ENCODE data around the gene ADARB2. TPM values are rescaled to one million over a fixed set of nuclear protein-coding genes. Genes with fewer than 3 reads are reported as not detected.
"Not testable (repeated sequence)": the region's sequence is repeated elsewhere in the genome, so short reads cannot be mapped to it uniquely, and the experiment has no call there.

ADARB2 gene
- total RNA-seq, 4 donors from 2014 or later, result 0.13 to 6.1 (median 0.57) TPM

DNA sequence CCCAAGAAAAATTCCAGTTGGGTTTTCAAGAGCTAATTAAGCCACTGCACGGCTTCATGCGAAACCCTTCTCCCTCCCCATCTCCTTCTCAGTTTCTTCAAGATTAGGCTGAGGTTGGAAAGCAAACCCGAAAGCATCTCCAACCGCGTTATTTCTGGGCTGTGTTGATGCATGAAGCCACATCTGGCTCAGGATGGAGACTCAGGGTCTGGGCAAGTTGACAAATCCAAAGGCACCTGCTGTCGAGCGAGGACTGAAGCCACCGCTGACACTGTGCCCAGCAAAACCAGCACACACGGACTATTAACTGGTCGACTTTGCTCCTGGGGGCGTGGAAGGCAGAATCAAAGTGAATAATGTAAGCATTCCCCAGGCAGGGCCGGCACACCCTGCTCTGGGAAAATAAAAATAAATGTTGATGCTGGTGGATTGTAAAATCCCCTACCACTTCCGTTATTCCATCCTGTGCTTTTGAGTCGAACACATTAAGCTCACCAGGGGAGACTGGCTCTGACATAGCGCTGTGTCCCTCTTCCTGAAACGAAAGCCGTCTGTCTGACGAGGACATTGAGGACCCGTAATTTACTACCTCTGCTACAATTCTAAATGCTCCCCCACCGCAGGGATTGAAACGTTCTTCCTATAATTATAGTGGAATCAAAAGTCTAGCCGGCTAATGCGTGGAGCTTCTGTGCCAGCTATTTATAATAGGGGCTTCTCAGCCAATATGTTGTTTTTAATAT is 269.8 kb downstream of the ADARB2 start:
- ATAC-seq (ENCODE audit: low FRiP score) (no peak), DNase-seq (ENCODE audit: low spot score) (no peak)
- TF ChIP-seq, protein P1, sequence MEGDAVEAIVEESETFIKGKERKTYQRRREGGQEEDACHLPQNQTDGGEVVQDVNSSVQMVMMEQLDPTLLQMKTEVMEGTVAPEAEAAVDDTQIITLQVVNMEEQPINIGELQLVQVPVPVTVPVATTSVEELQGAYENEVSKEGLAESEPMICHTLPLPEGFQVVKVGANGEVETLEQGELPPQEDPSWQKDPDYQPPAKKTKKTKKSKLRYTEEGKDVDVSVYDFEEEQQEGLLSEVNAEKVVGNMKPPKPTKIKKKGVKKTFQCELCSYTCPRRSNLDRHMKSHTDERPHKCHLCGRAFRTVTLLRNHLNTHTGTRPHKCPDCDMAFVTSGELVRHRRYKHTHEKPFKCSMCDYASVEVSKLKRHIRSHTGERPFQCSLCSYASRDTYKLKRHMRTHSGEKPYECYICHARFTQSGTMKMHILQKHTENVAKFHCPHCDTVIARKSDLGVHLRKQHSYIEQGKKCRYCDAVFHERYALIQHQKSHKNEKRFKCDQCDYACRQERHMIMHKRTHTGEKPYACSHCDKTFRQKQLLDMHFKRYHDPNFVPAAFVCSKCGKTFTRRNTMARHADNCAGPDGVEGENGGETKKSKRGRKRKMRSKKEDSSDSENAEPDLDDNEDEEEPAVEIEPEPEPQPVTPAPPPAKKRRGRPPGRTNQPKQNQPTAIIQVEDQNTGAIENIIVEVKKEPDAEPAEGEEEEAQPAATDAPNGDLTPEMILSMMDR (IDR thresholded peaks at IDR 0.05), result no peak

DNA sequence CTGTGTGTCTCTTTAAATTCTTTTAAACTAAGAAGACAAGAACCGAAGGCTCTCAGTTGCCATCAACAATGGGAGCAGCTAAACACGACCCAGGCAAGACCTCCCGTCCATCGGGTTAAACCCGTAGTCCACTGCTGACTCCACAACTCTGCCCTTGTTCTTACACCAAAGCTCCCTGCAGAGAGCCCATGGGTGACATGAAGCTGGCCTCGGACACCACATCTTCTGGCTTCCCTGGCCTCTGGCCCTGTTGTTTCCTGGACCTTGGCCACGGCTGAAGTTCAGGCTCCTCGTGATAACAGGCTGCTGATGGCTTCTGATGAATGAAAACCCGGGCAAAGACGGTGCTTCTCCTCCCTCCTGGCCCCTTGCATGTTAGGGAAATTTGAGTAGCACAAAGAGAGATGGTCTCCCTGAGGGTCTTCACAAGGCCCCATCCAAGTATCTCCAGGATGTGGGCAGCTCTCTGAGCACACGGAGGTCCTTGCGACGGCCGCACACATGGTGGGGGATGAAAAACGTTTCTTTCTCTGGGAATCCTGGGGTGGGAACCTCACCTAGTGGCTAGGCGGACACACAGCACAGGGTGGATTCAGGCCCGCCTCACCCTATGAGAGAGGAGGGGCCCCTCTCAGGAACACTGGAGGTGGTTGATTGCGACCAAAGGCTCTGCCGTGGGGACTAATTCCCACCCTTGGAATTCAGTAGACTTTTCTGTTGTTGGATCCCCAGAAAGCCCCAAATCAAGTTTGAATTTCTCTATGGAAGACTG is 271.1 kb downstream of the ADARB2 start:
- TF ChIP-seq, protein P1 (IDR thresholded peaks at IDR 0.05), result no peak
- DNase-seq (ENCODE audit: low spot score) (no peak), ATAC-seq (ENCODE audit: low FRiP score) (no peak)

DNA sequence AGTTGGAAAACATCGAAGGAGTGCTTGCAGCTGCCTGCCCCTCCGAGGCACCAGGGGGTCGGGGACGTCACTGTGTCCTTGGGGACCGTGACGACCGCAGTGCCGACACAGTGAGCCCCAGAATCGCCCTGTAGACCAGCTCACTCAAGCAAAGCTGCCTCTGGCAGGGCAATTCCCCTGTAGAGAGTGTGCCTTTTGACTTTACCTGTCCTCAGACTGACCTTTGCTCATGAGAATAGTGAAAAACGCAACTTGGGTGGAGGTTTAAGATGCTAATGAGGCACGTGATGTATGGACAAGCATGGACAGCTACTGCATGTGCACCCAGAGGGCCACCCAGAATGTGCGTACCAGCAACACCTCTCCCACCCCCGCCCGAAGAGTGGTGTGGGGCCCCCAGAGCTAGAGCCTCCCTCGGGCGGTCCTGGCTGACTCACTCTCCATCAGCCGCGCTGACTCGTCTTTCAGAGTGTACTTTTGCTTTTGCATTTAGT is 271.9 kb downstream of the ADARB2 start:
- TF ChIP-seq, protein P1 (IDR thresholded peaks at IDR 0.05), result no peak
- DNase-seq (ENCODE audit: low spot score) (no peak), ATAC-seq (ENCODE audit: low FRiP score) (no peak)

DNA sequence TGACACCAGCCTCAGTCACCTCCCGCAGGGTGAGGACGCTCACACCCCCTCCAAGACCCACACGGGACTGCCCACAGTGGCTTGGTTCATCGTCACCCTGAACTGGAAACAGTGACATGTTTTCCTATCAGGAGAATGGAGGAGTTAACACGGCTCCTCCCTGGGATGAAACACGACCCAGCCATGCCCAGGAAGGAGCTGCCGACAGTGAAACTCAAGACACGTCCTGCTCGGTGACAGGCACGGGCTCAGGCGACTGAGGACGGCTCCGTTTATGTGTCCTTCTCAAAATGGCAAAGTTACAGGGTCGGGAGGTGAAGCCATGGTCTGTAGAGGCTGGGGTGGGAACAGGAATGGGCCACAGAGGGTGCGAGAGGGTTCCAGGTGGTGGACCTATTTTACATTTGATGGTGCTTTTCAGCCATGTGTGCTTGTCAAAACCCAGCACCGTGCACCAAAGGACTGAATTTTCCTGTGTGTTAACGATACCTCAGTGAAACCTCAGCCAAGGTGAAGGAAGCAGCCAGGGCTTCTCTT is 272.4 kb downstream of the ADARB2 start:
- no peak for ATAC-seq (ENCODE audit: low FRiP score)
- DNase-seq (ENCODE audit: low spot score), result no peak
- TF ChIP-seq, protein P1 (IDR thresholded peaks at IDR 0.05), result no peak

DNA sequence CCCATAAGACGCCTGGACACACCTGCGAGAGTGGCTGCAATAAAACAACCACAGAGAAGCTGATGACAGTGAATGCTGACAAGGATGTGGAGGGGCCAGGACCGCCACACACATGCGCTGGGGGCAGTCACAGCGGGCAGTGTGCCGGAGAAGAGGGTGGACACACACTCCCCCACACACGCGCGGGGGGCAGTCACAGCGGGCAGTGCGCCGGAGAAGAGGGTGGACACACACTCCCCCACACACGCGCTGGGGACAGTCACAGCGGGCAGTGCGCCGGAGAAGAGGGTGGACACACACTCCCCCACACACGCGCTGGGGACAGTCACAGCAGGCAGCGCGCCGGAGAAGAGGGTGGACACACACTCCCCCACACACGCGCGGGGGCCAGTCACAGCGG is 273.4 kb downstream of the ADARB2 start:
- ATAC-seq (ENCODE audit: low FRiP score); DNase-seq (ENCODE audit: low spot score): not testable (repeated sequence)

DNA sequence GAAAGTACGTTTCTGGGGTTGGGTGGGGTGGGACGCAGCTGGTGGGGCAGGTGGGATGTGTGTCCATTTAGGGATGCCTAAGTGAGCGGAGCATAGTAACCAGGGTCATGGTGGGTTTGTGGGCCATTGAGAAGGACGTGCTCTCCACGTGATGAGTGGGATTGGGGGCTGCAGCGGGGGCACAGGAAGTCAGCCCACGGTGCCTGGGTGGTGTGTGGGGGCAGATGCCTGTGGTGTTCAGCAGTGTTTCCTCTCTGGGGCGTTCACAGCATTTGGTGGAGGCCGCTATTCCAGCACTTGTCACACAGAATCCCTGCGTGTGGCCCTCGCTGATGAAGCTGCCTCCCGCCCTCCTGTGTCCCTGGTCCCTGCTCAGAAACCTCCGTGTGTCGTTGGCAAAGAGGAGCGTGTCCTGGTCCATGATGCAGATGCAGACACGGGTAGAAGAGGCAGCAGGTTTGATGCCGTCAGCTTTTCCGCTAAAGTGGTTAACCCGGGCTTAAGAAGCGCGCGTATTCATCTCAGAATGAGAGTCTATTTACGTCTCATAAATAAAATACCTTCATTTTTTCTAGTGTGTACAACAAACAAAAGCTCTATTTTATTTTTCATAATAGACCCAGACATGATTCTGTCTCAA is 274.2 kb downstream of the ADARB2 start:
- TF ChIP-seq, protein P1 (IDR thresholded peaks at IDR 0.05), result no peak
- no peak for ATAC-seq (ENCODE audit: low FRiP score)
- DNase-seq (ENCODE audit: low spot score), result no peak

DNA sequence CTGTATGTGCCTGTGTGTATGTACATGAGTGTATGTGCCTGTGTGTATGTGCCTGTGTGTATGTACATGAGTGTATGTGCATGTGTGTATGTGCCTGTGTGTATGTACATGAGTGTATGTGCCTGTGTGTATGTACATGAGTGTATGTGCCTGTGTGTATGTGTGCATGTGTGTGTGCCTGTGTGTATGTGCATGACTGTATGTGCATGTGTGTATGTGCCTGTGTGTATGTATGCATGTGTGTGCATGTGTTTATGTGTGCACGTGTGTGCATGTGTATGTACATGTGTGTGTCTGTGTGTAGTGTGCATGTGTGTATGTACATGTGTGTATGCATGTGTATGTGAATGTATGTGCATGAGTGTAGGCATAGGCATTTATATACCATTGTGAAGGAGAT is 274.8 kb downstream of the ADARB2 start:
- TF ChIP-seq, protein P1 (IDR thresholded peaks at IDR 0.05), result no peak
- no peak for ATAC-seq (ENCODE audit: low FRiP score)

More for the DNA sequence above, 274.8 kb downstream of the ADARB2 start:
- DNase-seq (ENCODE audit: low spot score), result no peak
